GM12873 (cell line): ENCODE data around the gene DYNC2I2.

Experiments
- CTCF ChIP-seq: IDR thresholded peaks from 2 replicates; pipeline ENCODE4 v1.5.1; 2012; ENCODE audit warnings: low read depth, mild to moderate bottlenecking, moderate library complexity, low read length, control low read depth; ENCODE audit not compliant: insufficient read depth; ENCODE audit errors: missing control alignments

DYNC2I2 gene

GRCh38 chr9:128677794-128678193 lies 21.1 kb upstream of the DYNC2I2 start:
- TF ChIP-seq CTCF: no peak

GRCh38 chr9:128675382-128675781 lies 18.7 kb upstream of the DYNC2I2 start:
- TF ChIP-seq CTCF: no peak

- TF ChIP-seq CTCF: no peak
Observed at GRCh38 chr9:128669786-128670185, 13.1 kb upstream of the DYNC2I2 start.

GRCh38 chr9:128657796-128658195 lies 1.1 kb upstream of the DYNC2I2 start:
- no peak for TF ChIP-seq CTCF

- TF ChIP-seq CTCF: no peak
Observed at GRCh38 chr9:128657344-128657704, 677 bp upstream of the DYNC2I2 start.

- no peak for TF ChIP-seq CTCF
Observed at GRCh38 chr9:128654481-128654880, 2.2 kb downstream of the DYNC2I2 start.

- TF ChIP-seq CTCF: no peak
Observed at GRCh38 chr9:128653908-128654307, 2.7 kb downstream of the DYNC2I2 start.

GRCh38 chr9:128651798-128652197 lies 4.8 kb downstream of the DYNC2I2 start:
- no peak for TF ChIP-seq CTCF
